ENCODE measurements around the gene AFF3. TPM values are rescaled to one million over a fixed set of nuclear protein-coding genes. Genes with fewer than 3 reads are reported as not detected.
A peak's percentile ranks its signal among the peaks of the same experiment; 100 is the strongest.

The AFF3 gene
- total and polyA plus RNA-seq, 2 of the 4 experiments (the other 2 are of a cell fraction), result 12.9 to 14.3 TPM

- ChIA-PET POLR2A (ENCODE audit: unreplicated experiment) (no interaction called here), CTCF (interaction anchor here (0.6 to 1.0 kb wide), 3 partner anchors 12 to 66 kb away, joined by 3 read pairs; no protein-coding TSS in a partner anchor)
- H2AK5ac ChIP-seq (ENCODE audit: low read depth, low read length), result peak overlapping the region; percentile 25; the same call in 1 of the 2 replicates
- no peak for DNase-seq
- no peak overlapping the region for H3K27ac ChIP-seq (ENCODE audit: insufficient read depth, low read length)
- peak overlapping the region; percentile 21 for H2AK9ac ChIP-seq (replicated peaks; ENCODE audit: low read depth, low read length, poor library complexity)
- no peak for ATAC-seq (ENCODE audit: low read depth)
- no peak overlapping the region for H2BK15ac ChIP-seq (ENCODE audit: low read depth, low read length)
- peaks cover 9% of the 10 kb centered on the region for H3K4me1 ChIP-seq (ENCODE audit: control insufficient read depth, insufficient read depth, low read length)
- in situ Hi-C loops (cut with MboI; ENCODE audit: low sequenced_read_pairs), result no loop called here
- dilution Hi-C loops (cut with HindIII; ENCODE audit: low sequenced_read_pairs, unreplicated experiment), result no loop called here
- peak overlapping the region; percentile 20 for H3K4ac ChIP-seq (ENCODE audit: low read depth, low read length)
- 0 out of 2 replicates have a peak overlapping the region, but pooled peaks have one; percentile 25 for H4K5ac ChIP-seq (ENCODE audit: low read depth, low read length)
- peak overlapping the region; percentile 38 for H2BK120ac ChIP-seq (ENCODE audit: low read depth, low read length)
- peak overlapping the region in 1 of 2 experiments; percentile 61; a peak in 1 of 4 replicates for H4K8ac ChIP-seq (ENCODE audit: low read depth in 2 of 2, low read length in 2 of 2)
- H3K27me3 ChIP-seq (ENCODE audit: control insufficient read depth, insufficient read depth, low read length), result no peaks in the 10 kb centered on the region
- peaks cover 8% of the 10 kb centered on the region for H3K9me1 ChIP-seq (ENCODE audit: insufficient read depth, low read length)
- peak overlapping the region; percentile 21; the same call in 1 of the 2 replicates for H4K91ac ChIP-seq (ENCODE audit: insufficient read depth, low read depth, low read length)
- peak overlapping the region; percentile 28; the same call in 1 of the 2 replicates for H3K18ac ChIP-seq (ENCODE audit: low read depth, low read length)
- no peak overlapping the region for H3K14ac ChIP-seq (replicated peaks; ENCODE audit: low read depth, low read length)
- peaks cover 2% of the 10 kb centered on the region; the same call in 1 of the 2 replicates for H3K36me3 ChIP-seq (ENCODE audit: control insufficient read depth, insufficient read depth, low read length)
- H3K4me3 ChIP-seq (ENCODE audit: insufficient read depth, low read depth, low read length), result no peak overlapping the region
- H3K23ac ChIP-seq (ENCODE audit: low read depth, low read length), result no peak overlapping the region
- no TSS peak for BruUV-seq (replicated peaks)
- no peak overlapping the region for H3K56ac ChIP-seq (ENCODE audit: extremely low read depth, insufficient read depth, low read length)
- no peak overlapping the region for H3K9ac ChIP-seq (ENCODE audit: low read depth, low read length)
- H2BK20ac ChIP-seq (ENCODE audit: low read depth, low read length), result no peak overlapping the region
- peak overlapping the region; percentile 17 for H2AFZ ChIP-seq (replicated peaks; ENCODE audit: low read length, poor library complexity)
- no peak overlapping the region for H2BK5ac ChIP-seq (ENCODE audit: low read depth, low read length, poor library complexity, severe bottlenecking)
- WGBS, 2 experiments (ENCODE audit: extremely low coverage in 2 of 2, insufficient read length in 1 of 2), result 88% methylated on average over 4 of the region's 13 CpGs; no CpG with 5 or more reads in 1 of the 2 experiments
- peaks cover 10 to 23% of the 10 kb centered on the region in 2 experiments for H3K79me1 ChIP-seq (ENCODE audit: low read depth in 1 of 2, low read length in 2 of 2)
- intact Hi-C loops (cut with micrococcal nuclease), result no loop called here
- no peaks in the 10 kb centered on the region for H4K20me1 ChIP-seq (ENCODE audit: insufficient read depth, low read length)
- TF ChIP-seq MXI1 (IDR thresholded peaks at IDR 0.05; ENCODE audit: borderline replicate concordance, low read depth, low read length), result no peak
- TF ChIP-seq ELK1 (IDR thresholded peaks at IDR 0.05; ENCODE audit: borderline replicate concordance, low read depth, low read length), result no peak
- TF ChIP-seq FOS (IDR thresholded peaks at IDR 0.05; ENCODE audit: low read depth, low read length), result no peak
- no peak for TF ChIP-seq NFE2L2 (IDR thresholded peaks at IDR 0.05; ENCODE audit: low read depth, low read length)
- TF ChIP-seq RAD21 (IDR thresholded peaks at IDR 0.05; ENCODE audit: low read length), result no peak
- no peak for TF ChIP-seq RCOR1 (IDR thresholded peaks at IDR 0.05; ENCODE audit: insufficient replicate concordance, low read length)
- no peak for TF ChIP-seq RFX5 (IDR thresholded peaks at IDR 0.05; ENCODE audit: low read depth, low read length)
- TF ChIP-seq CHD1 (IDR thresholded peaks at IDR 0.05; ENCODE audit: low read depth, low read length), result no peak
- no peak for TF ChIP-seq MAZ (IDR thresholded peaks at IDR 0.05; ENCODE audit: borderline replicate concordance, low read depth, low read length)
- TF ChIP-seq BHLHE40 (IDR thresholded peaks at IDR 0.05; ENCODE audit: low read depth, low read length), result no peak
- TF ChIP-seq CEBPB (IDR thresholded peaks at IDR 0.05; ENCODE audit: low read depth, low read length), result no peak
- TF ChIP-seq MAFK (IDR thresholded peaks at IDR 0.05; ENCODE audit: low read depth, low read length), result no peak
- TF ChIP-seq SMC3 (IDR thresholded peaks at IDR 0.05; ENCODE audit: low read depth, low read length), result no peak
- H3K9me3 ChIP-seq (ENCODE audit: control insufficient read depth, insufficient read depth, low read length), result no peaks in the 10 kb centered on the region
- no peak overlapping the region for H3K4me2 ChIP-seq (ENCODE audit: low read depth, low read length)
Observed at GRCh38 chr2:99771681-99772333, 370.6 kb downstream of the AFF3 start.

Data from IMR-90 (cell line).